Nephron (organoid): ENCODE measurements around the gene CD38.

Source experiments
- H3K27ac Mint-ChIP-seq, 3 experiments: 2 replicates each; pipeline ENCODE4 v1.8.0; 2020; ENCODE audit warnings: mixed read lengths in 3 of 3, mild to moderate bottlenecking in 2 of 3, moderate library complexity in 1 of 3
- H3K27me3 Mint-ChIP-seq: 2 replicates; pipeline ENCODE4 v1.8.0; 2021; ENCODE audit warnings: low read depth, mild to moderate bottlenecking, moderate library complexity, mixed read lengths
- H3K36me3 Mint-ChIP-seq: 2 replicates; pipeline ENCODE4 v1.8.0; 2020; ENCODE audit warnings: low read depth, mixed read lengths
- H3K4me1 Mint-ChIP-seq: 2 replicates; pipeline ENCODE4 v1.8.0; 2020; ENCODE audit warnings: mixed read lengths
- H3K4me3 Mint-ChIP-seq, 3 experiments: 2 replicates each; pipeline ENCODE4 v1.8.0; 2020; ENCODE audit warnings: mild to moderate bottlenecking in 3 of 3, mixed read lengths in 3 of 3, moderate library complexity in 2 of 3
- H3K9me3 Mint-ChIP-seq: 2 replicates; pipeline ENCODE4 v1.8.0; 2020; ENCODE audit warnings: mixed read lengths
- TF ChIP-seq, protein P1 (sequence below), 3 experiments: fragments of 200-600 bp; sonication (generic); IDR thresholded peaks; one replicate each; pipeline ENCODE4 v1.5.0; 2021; ENCODE audit warnings: antibody characterized with exemption in 3 of 3; ENCODE audit not compliant: unreplicated experiment in 3 of 3

The CD38 gene

DNA sequence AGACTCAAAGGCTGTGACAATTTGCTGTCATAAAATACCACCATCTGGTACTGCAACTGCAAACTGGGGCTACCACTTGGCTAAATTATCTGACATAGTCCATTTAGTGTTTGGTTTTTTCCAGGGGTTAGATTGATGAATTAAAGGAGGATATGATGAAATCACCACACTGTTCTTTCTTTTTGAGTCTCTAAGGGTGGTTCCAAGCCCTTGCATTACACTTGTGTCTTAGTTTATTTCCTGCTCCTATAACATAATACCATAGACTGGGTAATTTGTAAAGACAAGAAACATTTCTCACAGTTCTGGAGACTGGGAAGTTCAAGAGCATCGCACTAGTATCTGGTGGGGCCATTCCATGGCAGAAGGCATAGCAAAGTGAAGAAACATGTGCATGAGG lies 32.0 kb upstream of the CD38 start:
- Mint-ChIP-seq H3K4me3 (no peak overlapping the region), H3K9me3 (peaks cover 4% of the 10 kb centered on the region), H3K27ac (no peak overlapping the region), H3K27me3 (no peaks in the 10 kb centered on the region), H3K4me1 (no peaks in the 10 kb centered on the region), H3K36me3 (no peaks in the 10 kb centered on the region)
- TF ChIP-seq, protein P1, sequence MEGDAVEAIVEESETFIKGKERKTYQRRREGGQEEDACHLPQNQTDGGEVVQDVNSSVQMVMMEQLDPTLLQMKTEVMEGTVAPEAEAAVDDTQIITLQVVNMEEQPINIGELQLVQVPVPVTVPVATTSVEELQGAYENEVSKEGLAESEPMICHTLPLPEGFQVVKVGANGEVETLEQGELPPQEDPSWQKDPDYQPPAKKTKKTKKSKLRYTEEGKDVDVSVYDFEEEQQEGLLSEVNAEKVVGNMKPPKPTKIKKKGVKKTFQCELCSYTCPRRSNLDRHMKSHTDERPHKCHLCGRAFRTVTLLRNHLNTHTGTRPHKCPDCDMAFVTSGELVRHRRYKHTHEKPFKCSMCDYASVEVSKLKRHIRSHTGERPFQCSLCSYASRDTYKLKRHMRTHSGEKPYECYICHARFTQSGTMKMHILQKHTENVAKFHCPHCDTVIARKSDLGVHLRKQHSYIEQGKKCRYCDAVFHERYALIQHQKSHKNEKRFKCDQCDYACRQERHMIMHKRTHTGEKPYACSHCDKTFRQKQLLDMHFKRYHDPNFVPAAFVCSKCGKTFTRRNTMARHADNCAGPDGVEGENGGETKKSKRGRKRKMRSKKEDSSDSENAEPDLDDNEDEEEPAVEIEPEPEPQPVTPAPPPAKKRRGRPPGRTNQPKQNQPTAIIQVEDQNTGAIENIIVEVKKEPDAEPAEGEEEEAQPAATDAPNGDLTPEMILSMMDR (IDR thresholded peaks at IDR 0.05; ENCODE audit: unreplicated experiment in 3 of 3): no peak

DNA sequence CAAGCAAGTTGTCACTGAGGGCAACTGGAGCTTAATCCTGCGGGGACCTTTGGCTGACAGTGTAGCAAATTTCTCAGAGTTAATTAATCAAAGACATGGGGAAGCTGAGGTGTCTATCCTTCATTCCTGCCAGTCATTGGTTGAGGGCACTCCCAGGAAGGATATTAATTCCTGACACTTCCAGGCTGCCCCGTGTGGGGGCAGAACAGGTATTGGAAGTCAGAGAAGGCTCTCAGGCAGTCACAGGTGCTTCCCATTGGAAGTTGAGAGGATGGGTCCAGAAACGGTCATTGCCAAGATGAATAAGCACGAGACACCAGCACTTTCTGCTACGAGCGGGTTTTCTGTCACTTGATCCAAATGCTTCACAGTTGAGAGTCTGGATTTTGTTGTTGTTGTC lies 29.1 kb upstream of the CD38 start:
- peaks cover 4% of the 10 kb centered on the region for H3K9me3 Mint-ChIP-seq
- H3K36me3 Mint-ChIP-seq: no peaks in the 10 kb centered on the region
- H3K27me3 Mint-ChIP-seq: no peaks in the 10 kb centered on the region
- H3K4me1 Mint-ChIP-seq: peaks cover 6% of the 10 kb centered on the region
- TF ChIP-seq, protein P1 (IDR thresholded peaks at IDR 0.05; ENCODE audit: unreplicated experiment in 3 of 3): no peak
- no peak overlapping the region for H3K27ac Mint-ChIP-seq
- no peak overlapping the region for H3K4me3 Mint-ChIP-seq

DNA sequence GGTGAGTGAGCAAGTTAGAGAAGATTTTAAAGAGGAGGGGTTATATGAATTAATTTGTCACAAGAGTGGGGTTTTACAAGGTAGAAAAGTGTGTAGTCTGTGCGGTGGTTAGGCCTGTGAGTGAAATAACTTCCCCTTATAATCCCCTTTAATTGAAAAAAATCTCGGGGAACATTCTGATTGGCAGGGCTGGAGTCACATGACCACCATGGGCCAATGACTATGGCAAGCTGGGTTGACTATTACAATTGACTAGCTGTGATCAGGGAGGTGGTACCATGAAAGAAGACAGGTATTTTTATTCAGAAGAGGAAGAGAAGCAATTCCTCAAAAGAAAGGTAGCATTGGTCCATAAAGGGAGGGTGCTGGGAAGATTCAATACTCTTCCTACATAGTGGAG lies 27.0 kb upstream of the CD38 start:
- Mint-ChIP-seq H3K36me3 (no peaks in the 10 kb centered on the region), H3K9me3 (peaks cover 2% of the 10 kb centered on the region), H3K27me3 (no peaks in the 10 kb centered on the region), H3K4me1 (peaks cover 6% of the 10 kb centered on the region), H3K27ac (no peak overlapping the region), H3K4me3 (no peak overlapping the region)
- TF ChIP-seq, protein P1 (IDR thresholded peaks at IDR 0.05; ENCODE audit: unreplicated experiment in 3 of 3): no peak

DNA sequence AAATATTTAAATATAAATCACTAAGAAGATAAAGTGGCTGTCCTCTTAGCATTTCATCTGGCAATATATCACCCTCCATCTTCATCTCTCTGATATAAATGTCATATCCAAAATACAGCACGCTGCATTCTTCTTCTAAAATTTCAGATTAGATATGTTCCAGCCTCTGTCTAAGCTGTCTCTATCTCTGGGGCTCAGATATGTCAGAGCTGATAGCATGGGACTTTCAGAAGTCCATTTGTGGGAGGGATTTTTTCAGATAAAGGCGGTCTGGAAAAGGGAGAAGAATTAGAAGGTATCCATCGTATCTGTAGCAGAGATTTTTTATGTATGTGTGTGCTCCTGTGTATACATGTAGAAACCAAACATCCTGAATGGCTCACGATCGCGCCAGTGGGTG lies 25.0 kb upstream of the CD38 start:
- H3K27me3 Mint-ChIP-seq: peaks cover 4% of the 10 kb centered on the region
- TF ChIP-seq, protein P1 (IDR thresholded peaks at IDR 0.05; ENCODE audit: unreplicated experiment in 3 of 3): no peak

DNA sequence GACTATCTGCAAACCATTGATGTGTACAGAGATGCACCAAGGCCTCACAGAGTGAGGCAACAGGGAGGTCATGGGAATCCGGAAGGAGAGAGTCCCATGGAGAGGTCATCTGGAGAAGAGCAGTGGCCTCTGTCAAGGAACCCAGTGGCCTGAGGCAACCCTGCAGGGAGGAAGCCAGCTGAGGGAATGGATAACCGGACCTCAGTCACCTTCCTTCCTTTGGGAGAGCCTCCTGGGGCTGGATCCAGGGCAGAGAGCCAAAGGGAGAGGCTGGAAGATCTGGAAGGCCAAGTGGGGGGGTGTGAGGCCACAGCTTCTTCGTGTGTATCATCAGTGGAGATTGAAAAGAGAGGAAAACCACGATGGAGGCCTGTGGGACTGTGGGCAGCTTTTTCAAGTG lies 24.3 kb upstream of the CD38 start:
- TF ChIP-seq, protein P1 (IDR thresholded peaks at IDR 0.05; ENCODE audit: unreplicated experiment in 3 of 3): no peak
- peaks cover 6% of the 10 kb centered on the region for H3K4me1 Mint-ChIP-seq

More for the DNA sequence above, 25.0 kb upstream of the CD38 start:
- peaks cover 6% of the 10 kb centered on the region for H3K4me1 Mint-ChIP-seq
- no peaks in the 10 kb centered on the region for H3K9me3 Mint-ChIP-seq
- H3K4me3 Mint-ChIP-seq: no peak overlapping the region
- no peaks in the 10 kb centered on the region for H3K36me3 Mint-ChIP-seq
- no peak overlapping the region for H3K27ac Mint-ChIP-seq

DNA sequence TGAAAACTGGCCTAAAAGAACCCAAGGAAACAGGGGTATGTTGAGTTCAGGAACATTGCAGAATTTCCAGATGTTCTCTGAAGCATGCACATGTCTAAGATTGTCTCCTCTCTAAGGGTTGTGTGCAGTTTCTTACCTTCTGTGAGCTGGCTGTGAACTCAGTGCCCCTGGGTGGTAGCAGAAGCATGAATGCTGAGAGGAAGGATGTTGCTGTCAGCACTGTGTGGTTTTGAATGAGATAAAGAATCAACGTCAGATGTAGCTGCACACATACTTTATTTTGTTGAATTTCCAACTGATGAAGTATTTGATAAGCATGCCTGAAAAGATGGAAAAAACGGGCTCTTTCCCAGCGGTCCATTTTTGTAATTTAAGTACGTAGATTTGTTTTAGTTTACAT lies 23.8 kb upstream of the CD38 start:
- no peaks in the 10 kb centered on the region for H3K9me3 Mint-ChIP-seq
- no peak overlapping the region for H3K4me3 Mint-ChIP-seq
- TF ChIP-seq, protein P1 (IDR thresholded peaks at IDR 0.05; ENCODE audit: unreplicated experiment in 3 of 3): no peak
- H3K27ac Mint-ChIP-seq: no peak overlapping the region
- peaks cover 4% of the 10 kb centered on the region for H3K27me3 Mint-ChIP-seq
- H3K4me1 Mint-ChIP-seq: peaks cover 6% of the 10 kb centered on the region
- no peaks in the 10 kb centered on the region for H3K36me3 Mint-ChIP-seq

More for the DNA sequence above, 24.3 kb upstream of the CD38 start:
- peaks cover 4% of the 10 kb centered on the region for H3K27me3 Mint-ChIP-seq
- H3K36me3 Mint-ChIP-seq: no peaks in the 10 kb centered on the region
- H3K9me3 Mint-ChIP-seq: no peaks in the 10 kb centered on the region
- H3K4me3 Mint-ChIP-seq: no peak overlapping the region
- H3K27ac Mint-ChIP-seq: no peak overlapping the region
